ENCODE measurements around the gene IFNA10.

- TF ChIP-seq CREB1 (IDR thresholded peaks at IDR 0.05; ENCODE audit: low read depth) (no peak), EP300 (IDR thresholded peaks at IDR 0.05; ENCODE audit: borderline replicate concordance) (no peak), RAD21 (IDR thresholded peaks at IDR 0.05; ENCODE audit: low read depth) (no peak), CEBPB (IDR thresholded peaks at IDR 0.05) (no peak), EGR1 (IDR thresholded peaks at IDR 0.05) (no peak), REST (IDR thresholded peaks at IDR 0.05; ENCODE audit: low read depth) (no peak), TEAD4 (IDR thresholded peaks at IDR 0.05) (no peak)
These were observed 37.9 kb upstream of the IFNA10 start for GRCh38 chr9:21244836-21245235.

All from Ishikawa (cell line).